Ovary (tissue), 9 donors: ENCODE results near the gene NDFIP2. TPM values are rescaled to one million over a fixed set of nuclear protein-coding genes. Genes with fewer than 3 reads are reported as not detected.

Source experiments
- DNase-seq, 5 donors: peaks; one replicate each; pipeline ENCODE4 v3.0.0-alpha.2; 2019 to 2020
- H3K27ac ChIP-seq, 2 donors: fragments of 200-600 bp; one replicate each; pipeline versions ENCODE4 v1.5.1 to v1.8.0; 2019 to 2022
- H3K27me3 ChIP-seq: fragments of 200-600 bp; one replicate; pipeline ENCODE4 v1.8.0; 2022
- H3K36me3 ChIP-seq: fragments of 200-600 bp; sonication (generic); one replicate; pipeline ENCODE4 v1.5.1; 2019
- H3K4me1 ChIP-seq: one replicate; pipeline ENCODE4 v1.8.1; 2013; ENCODE audit warnings: mild to moderate bottlenecking, moderate library complexity; ENCODE audit not compliant: insufficient read depth
- H3K4me3 ChIP-seq: fragments of 200-600 bp; sonication (generic); one replicate; pipeline ENCODE4 v1.5.1; 2017
- H3K9me3 ChIP-seq, 2 donors: fragments of 200-600 bp in 1 of 2; sonication (generic) in 1 of 2; one replicate each; pipeline versions ENCODE4 v1.5.1 to v1.8.1; 2013 to 2019; ENCODE audit warnings: mild to moderate bottlenecking in 1 of 2, moderate library complexity in 1 of 2
- CTCF ChIP-seq, 3 donors: fragments of 450-650 bp in 2 of 3; fragments of 200-600 bp in 1 of 3; IDR thresholded peaks; one replicate each; pipeline versions ENCODE4 v1.5.1 to v1.8.0; 2016 to 2022; ENCODE audit warnings: antibody characterized with exemption in 3 of 3, mild to moderate bottlenecking in 1 of 3
- EP300 ChIP-seq: sonication (generic); formaldehyde crosslinking; IDR thresholded peaks from one replicate; pipeline ENCODE4 v1.6.1; 2017; ENCODE audit warnings: antibody characterized with exemption
- POLR2A ChIP-seq: fragments of 450-650 bp; IDR thresholded peaks from one replicate; pipeline ENCODE4 v1.6.1; 2017; ENCODE audit warnings: antibody characterized with exemption, mild to moderate bottlenecking, moderate library complexity
- WGBS, 3 donors: extraction: QIAGEN DNeasy Blood & Tissue Kit in 1 of 3; methylation state at CpG; one replicate each; pipeline versions ENCODE4 v1.1.5 to v1.1.7; 2013 to 2017; 5-methylcytosine and 5-hydroxymethylcytosine counted together
- intact Hi-C, 4 donors: fragments of 100-400 bp; cut with DNase I; formaldehyde crosslinking; loops; one replicate each; pipeline versions ENCODE4 v1.11.0 to v1.15.1; 2022 to 2023
- polyA plus RNA-seq, 2 donors: library from polyadenylated mRNA; stranded (reverse); fragments of 200-250 nt in 1 of 2; fragments of 350-450 nt in 1 of 2; fragmentation: Illumina TruSeq in 1 of 2; extraction: RNeasy Lipid Tissue Mini Kit (QIAGEN cat#74804) in 1 of 2; gene quantifications; one replicate each; pipeline ENCODE4 v1.2.3, GENCODE V29; 2013 to 2014
- total RNA-seq, 7 donors: library from RNA; depleted of rRNA in 2 of 7; stranded (reverse); fragments of >200 nt in 2 of 7; fragmentation: NEBNext Ultra II Directional in 3 of 7; extraction: Animal tissue kit (Norgen Biotek cat#: 25700) in 3 of 7; gene quantifications; one replicate each; pipeline versions ENCODE4 v1.1.0 to v1.2.4, GENCODE V29; 2016 to 2023
- donor health status: DM: no; HTN: no; CAD: no; lungs with moderate emphysema.
- donor health status: DM: no; HTN: no; CAD: no.
- donor health status: Bipolar disorder and iron deficiency.
- donor health status: DM: yes; HTN: yes; CAD: no.
- donor health status: DM: no; HTN: no; CAD: no.
- donor health status: DM: yes; HTN: yes; CAD: no.

The NDFIP2 gene
- total and polyA plus RNA-seq, 9 donors, result 5.9 to 20.4 (median 15.5) TPM

- H3K9me3 ChIP-seq, result no peaks in the 10 kb centered on the region
- no peak for DNase-seq
- 68 to 73% (median 69%) methylated on average over 2 of the region's 2 CpGs for WGBS, 3 donors
- no peak overlapping the region for H3K4me3 ChIP-seq
- TF ChIP-seq CTCF (IDR thresholded peaks at IDR 0.05) (no peak), EP300 (no peak)
- no peak overlapping the region for H3K27ac ChIP-seq
- peaks cover 2% of the 10 kb centered on the region for H3K4me1 ChIP-seq
- H3K36me3 ChIP-seq, result no peaks in the 10 kb centered on the region
- H3K27me3 ChIP-seq, result no peaks in the 10 kb centered on the region
- intact Hi-C loops, result no loop called here
Measured at GRCh38 chr13:79532576-79532975, 51.6 kb downstream of the NDFIP2 start.

GRCh38 chr13:79533781-79534400, 52.9 kb downstream of the NDFIP2 start:
- no peak overlapping the region for H3K27ac ChIP-seq
- no peaks in the 10 kb centered on the region for H3K9me3 ChIP-seq
- H3K4me3 ChIP-seq, result no peak overlapping the region
- H3K36me3 ChIP-seq, result no peaks in the 10 kb centered on the region
- H3K4me1 ChIP-seq, result peaks cover 2% of the 10 kb centered on the region
- TF ChIP-seq POLR2A, result no peak
- no peak for TF ChIP-seq CTCF (IDR thresholded peaks at IDR 0.05)
- TF ChIP-seq EP300, result no peak
- DNase-seq, result no peak
- 93 to 94% (median 93%) methylated on average over 6 of the region's 6 CpGs for WGBS, 3 donors
- intact Hi-C loops, result no loop called here
- H3K27me3 ChIP-seq, result no peaks in the 10 kb centered on the region

GRCh38 chr13:79534596-79534995, 53.6 kb downstream of the NDFIP2 start:
- Histone ChIP-seq H3K36me3 (no peaks in the 10 kb centered on the region), H3K9me3 (no peaks in the 10 kb centered on the region), H3K4me3 (no peak overlapping the region), H3K27ac (no peak overlapping the region), H3K4me1 (peaks cover 2% of the 10 kb centered on the region), H3K27me3 (no peaks in the 10 kb centered on the region)
- TF ChIP-seq CTCF (IDR thresholded peaks at IDR 0.05), result no peak
- no peak for TF ChIP-seq EP300
- TF ChIP-seq POLR2A, result no peak
- 74 to 79% (median 76%) methylated on average over 4 of the region's 4 CpGs for WGBS, 3 donors
- DNase-seq, result no peak
- intact Hi-C loops, result no loop called here

GRCh38 chr13:79538757-79539156, 57.8 kb downstream of the NDFIP2 start:
- H3K4me3 ChIP-seq, result no peak overlapping the region
- no peak for DNase-seq
- 90 to 96% (median 91%) methylated on average over 5 of the region's 5 CpGs for WGBS, 3 donors
- H3K36me3 ChIP-seq, result no peaks in the 10 kb centered on the region
- no peaks in the 10 kb centered on the region for H3K9me3 ChIP-seq
- peaks cover 2% of the 10 kb centered on the region for H3K4me1 ChIP-seq
- no peak overlapping the region for H3K27ac ChIP-seq
- TF ChIP-seq EP300 (no peak), CTCF (IDR thresholded peaks at IDR 0.05) (no peak), POLR2A (no peak)
- intact Hi-C loops, result no loop called here
- no peaks in the 10 kb centered on the region for H3K27me3 ChIP-seq
